Measurements from ENCODE around the gene OR2W1. TPM values are rescaled to one million over a fixed set of nuclear protein-coding genes. Genes with fewer than 3 reads are reported as not detected.

The OR2W1 gene
- total RNA-seq, 2 donors from 2014 or later: not detected

DNA sequence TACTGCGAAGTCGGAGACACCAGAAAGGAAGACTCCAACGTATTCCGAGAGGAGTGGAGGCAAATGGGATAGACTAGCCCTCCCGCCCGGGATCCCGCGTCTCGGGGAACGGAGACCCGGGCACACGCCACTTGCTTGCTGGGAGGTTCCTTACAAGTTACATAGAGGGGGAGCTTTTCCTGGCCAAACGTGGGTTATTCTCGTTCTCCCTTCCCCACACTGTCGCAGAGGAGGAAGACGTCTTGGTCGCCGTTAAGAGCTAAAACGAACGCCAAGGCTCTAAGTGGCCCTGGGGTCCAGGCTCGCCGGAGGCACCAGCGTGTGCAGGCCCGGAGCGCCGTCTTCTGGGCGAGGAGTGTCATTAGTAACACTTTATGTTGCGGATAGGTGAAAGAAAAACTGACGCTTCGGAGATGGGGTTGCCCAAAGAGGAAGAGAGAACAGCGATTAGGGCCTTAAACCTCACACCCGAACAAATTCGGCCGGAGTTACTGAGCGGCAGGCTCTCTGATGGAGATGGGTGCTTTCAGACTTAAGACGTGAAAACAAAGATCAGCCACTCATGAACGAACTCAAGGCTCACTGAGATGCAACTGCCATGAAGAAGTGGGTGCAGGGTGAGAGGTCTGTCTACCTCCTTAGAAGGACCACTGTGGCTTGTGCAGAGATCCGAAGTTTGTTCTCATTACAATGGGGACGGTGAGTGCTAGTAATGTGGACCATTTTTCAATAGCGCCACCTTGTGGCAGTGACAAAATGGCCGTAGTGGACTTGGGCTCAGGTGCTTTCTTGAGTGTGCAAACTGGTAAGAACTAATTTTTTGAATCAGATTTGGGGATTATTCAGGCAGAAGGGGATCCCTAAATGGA, 28.2 kb downstream of the OR2W1 start:
- peaks cover 16% of the 10 kb centered on the region for H3K4me1 Mint-ChIP-seq
- H3K36me3 Mint-ChIP-seq (ENCODE audit: low read depth): no peaks in the 10 kb centered on the region
- no peaks in the 10 kb centered on the region for H3K27me3 Mint-ChIP-seq
- H3K9me3 Mint-ChIP-seq: no peaks in the 10 kb centered on the region
- H3K27ac Mint-ChIP-seq: peak overlapping the region; percentile 85
- ATAC-seq (replicated peaks): peak; percentile 92
- peak overlapping the region; percentile 93 for H3K4me3 Mint-ChIP-seq

DNA sequence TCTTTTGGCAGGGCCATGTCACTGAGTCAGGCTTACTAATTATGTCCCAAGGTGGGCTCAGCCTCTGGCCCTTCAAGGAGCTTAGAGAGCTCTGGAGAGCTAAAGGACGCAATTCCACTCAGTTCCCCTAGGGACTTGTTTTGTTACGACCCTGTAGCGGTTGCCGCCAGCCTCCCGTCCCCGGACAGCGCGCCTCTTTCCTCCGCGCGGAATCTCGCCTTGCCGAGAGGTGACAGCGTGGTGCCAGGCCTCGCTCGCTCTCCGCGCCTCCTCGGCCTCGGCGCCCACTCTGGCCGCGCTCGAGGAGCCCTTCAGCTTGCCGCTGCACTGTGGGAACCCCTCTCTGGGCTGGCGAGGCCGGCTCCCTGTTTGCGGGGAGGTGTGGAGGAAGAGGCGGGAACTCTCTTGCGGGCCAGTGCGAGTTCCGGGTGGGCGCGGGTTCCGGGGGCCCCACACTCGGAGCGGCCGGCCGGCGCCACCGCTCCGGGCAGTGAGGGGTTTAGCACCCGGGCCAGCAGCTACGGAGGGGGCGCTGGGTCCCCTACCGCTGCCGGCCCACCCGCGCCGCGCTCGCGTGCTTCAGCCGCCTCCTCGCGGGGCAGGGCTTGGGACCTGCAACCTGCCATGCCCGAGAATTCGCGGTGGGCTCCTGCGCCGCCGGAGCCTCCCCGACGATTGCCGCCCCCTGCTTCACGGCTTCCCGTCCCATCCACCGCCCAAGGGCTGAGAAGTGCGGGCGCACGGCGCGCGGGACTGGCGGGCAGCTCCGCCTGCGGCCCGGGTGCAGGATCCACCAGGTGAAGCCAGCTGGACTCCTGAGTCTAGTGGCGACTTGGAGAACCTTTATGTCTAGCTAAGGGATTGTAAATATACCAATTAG, 30.0 kb downstream of the OR2W1 start:
- H3K4me1 Mint-ChIP-seq: peaks cover 21% of the 10 kb centered on the region
- ATAC-seq (replicated peaks): no peak
- H3K36me3 Mint-ChIP-seq (ENCODE audit: low read depth): no peaks in the 10 kb centered on the region
- peak overlapping the region; percentile 93 for H3K4me3 Mint-ChIP-seq
- H3K27ac Mint-ChIP-seq: no peak overlapping the region
- no peaks in the 10 kb centered on the region for H3K9me3 Mint-ChIP-seq
- no peaks in the 10 kb centered on the region for H3K27me3 Mint-ChIP-seq

DNA sequence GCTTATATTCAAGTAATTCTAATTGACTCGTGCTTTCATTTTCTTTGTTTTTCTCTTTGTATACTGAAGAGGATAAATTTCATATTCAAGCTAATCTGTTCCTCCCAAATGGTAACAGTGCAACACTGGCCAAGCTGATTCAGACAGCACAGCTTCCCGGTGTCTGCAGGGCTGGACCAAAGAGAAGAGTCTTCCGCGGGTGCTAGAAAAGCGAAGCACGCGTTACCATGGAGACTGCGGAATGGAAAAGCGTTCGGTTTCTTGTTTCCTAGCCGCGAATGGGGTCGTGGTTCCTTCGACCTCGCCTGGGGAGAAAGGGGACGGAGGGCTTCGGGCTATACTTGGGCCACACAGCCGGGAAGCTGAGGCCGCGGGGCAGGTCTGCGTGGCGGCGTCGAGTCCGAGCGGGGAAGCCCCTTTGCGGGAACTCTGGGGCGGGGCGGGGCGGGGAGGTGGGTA, 33.7 kb downstream of the OR2W1 start:
- Mint-ChIP-seq H3K9me3 (no peaks in the 10 kb centered on the region), H3K36me3 (ENCODE audit: low read depth) (no peaks in the 10 kb centered on the region), H3K27me3 (no peaks in the 10 kb centered on the region), H3K4me3 (peak overlapping the region; percentile 94), H3K4me1 (peaks cover 13% of the 10 kb centered on the region), H3K27ac (peak overlapping the region; percentile 91)
- ATAC-seq (replicated peaks): peak; percentile 85

DNA sequence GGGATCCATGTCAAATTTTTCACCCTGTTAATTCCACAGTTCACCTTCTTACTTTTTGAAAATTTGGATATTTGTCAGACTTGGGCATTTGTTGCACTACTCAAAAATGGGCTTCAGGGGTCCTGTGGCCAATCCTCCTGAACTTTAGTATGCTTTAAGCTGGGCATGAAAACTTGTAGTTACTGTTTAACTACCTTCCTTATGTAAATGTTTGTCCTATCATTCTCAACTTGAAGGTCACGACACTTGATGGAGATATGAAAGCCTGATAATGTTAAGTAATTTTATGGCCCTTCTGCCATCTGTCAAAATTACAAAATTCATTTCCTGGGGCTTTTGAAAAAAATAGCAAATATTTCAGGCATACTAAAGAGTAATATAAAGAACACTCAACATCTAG, 35.6 kb downstream of the OR2W1 start:
- no peak for ATAC-seq (replicated peaks)
- H3K9me3 Mint-ChIP-seq: peaks cover 7% of the 10 kb centered on the region
- H3K36me3 Mint-ChIP-seq (ENCODE audit: low read depth): no peaks in the 10 kb centered on the region
- no peak overlapping the region for H3K27ac Mint-ChIP-seq
- H3K4me3 Mint-ChIP-seq: no peak overlapping the region
- no peaks in the 10 kb centered on the region for H3K27me3 Mint-ChIP-seq
- peaks cover 10% of the 10 kb centered on the region for H3K4me1 Mint-ChIP-seq

DNA sequence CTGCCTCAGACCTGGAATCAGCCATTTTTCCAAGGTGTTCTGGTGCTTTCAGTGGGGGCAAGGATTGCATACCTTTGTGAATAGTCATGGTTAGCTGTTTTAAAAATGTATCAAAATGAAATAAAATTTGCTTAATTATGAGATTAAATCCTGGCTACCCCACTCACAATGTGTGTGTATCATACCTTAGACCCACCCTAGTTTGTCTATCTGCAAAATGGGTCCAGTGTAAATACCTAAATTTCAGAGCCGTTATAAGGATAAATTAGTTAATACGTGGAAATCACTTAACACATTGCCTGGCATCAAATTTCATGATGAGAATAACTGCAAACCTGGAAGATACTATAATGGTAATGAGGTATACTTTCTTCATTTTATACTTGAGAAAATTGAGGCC, 36.9 kb downstream of the OR2W1 start:
- Mint-ChIP-seq H3K4me1 (peaks cover 14% of the 10 kb centered on the region), H3K36me3 (ENCODE audit: low read depth) (no peaks in the 10 kb centered on the region), H3K4me3 (no peak overlapping the region), H3K9me3 (peaks cover 7% of the 10 kb centered on the region), H3K27ac (no peak overlapping the region), H3K27me3 (no peaks in the 10 kb centered on the region)
- no peak for ATAC-seq (replicated peaks)

DNA sequence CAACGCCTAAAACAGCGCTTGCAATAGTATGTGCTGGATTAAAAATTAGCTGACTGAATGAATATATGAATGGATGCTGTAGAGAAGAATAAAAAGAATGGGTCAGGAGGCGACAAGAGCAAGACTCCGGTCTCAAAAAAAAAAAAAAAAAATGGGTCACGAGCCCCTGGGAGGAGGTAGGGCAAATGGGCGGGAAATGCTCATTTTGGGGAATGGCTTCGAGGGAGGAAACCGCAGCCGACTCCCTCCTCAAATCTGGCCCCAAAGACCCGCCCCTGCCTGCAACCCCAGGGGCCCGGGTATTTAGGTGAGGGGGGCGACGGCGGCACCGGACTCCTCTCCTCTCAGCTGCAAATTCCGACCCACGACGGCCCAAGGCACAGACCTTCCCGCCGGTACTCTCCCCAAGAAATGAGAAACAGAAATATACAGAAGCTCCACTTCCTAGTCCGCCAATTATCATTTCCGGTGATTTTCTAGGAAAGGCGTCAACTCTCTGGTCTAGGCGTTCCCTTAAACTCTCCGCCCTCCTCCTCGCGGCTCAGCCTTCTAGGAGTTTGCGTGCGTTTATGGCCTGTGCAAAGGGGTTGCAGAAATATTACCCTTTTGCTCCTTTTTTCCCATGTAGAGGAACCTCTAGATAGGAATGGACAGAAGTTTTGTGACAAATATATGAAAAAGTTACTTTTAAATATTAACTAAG, 39.6 kb downstream of the OR2W1 start, which contains the start of gene ZNF311:
TSS of gene ZNF311 (minus strand) at position 133 of the 703 bp plus-strand sequence. CDS start 1,361 bp downstream, outside the sequence.
- peak; percentile 99 for ATAC-seq (replicated peaks)
- Mint-ChIP-seq H3K36me3 (ENCODE audit: low read depth) (no peaks in the 10 kb centered on the region), H3K9me3 (peaks cover 7% of the 10 kb centered on the region)

DNA sequence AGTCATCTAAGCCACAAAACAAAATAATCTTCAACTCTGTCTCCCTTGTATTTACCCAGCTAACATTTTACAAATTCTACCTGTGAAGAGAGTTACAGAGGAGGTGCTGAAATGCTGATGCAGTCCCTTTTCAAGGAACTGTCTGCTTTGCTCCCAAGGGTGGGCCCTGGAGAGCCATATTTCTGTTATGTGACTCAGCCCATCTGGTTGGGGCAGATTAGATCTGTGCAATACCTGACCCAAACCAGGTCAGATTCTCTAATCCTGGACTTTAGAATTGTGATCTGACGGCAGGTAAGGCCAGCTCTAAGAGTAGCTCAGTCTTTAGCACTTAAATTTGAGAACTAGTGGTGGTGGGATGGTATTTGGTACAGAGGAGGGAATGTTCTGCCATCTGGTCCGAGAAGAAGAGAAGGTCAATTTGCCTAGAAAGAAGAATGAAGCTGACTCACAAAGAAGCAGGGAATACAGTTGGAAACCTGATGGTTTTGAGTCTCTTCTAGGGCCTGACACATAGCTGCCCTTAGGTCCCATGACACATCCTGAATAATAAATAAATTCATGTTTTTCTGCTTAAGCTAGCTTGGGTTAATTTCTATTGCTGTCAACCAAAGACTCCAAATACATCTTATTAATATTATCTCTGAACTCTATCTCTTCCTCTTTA, 48.0 kb downstream of the OR2W1 start:
- H3K27me3 Mint-ChIP-seq: no peaks in the 10 kb centered on the region
- no peaks in the 10 kb centered on the region for H3K4me1 Mint-ChIP-seq
- ATAC-seq (replicated peaks): no peak
- H3K36me3 Mint-ChIP-seq (ENCODE audit: low read depth): no peaks in the 10 kb centered on the region
- H3K9me3 Mint-ChIP-seq: no peaks in the 10 kb centered on the region
- H3K4me3 Mint-ChIP-seq: no peak overlapping the region
- H3K27ac Mint-ChIP-seq: no peak overlapping the region

More for the DNA sequence above, 39.6 kb downstream of the OR2W1 start, which contains the start of gene ZNF311:
- H3K4me1 Mint-ChIP-seq: peaks cover 9% of the 10 kb centered on the region
- no peaks in the 10 kb centered on the region for H3K27me3 Mint-ChIP-seq
- H3K4me3 Mint-ChIP-seq: peak within 1 kb of the TSS; percentile 85
- H3K27ac Mint-ChIP-seq: peak within 1 kb of the TSS; percentile 78

DNA sequence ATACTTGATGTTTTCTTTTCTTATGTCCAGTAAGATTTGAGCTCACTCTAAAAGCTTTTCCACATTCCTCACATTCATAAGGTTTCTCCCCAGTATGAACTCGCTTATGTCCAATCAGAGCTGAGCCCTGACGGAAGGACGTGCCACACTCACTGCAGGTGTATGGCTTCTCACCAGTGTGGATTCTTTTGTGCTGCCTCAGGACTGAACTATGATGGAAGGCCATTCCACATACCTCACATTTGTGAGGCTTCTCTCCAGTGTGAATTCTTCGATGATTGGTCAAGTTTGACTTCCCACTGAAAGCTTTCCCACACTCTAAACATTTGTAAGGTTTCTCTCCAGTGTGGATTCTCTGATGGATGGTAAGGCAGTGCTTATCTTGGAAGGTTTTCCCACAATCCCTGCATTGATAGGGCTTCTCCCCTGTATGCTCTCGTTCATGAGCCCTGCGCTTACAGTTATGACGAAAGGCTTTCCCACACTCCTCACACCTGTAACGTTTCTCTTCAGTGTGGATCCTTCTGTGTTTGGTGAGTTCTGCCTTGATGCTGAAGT, 49.8 kb downstream of the OR2W1 start:
- no peak for ATAC-seq (replicated peaks)
- no peaks in the 10 kb centered on the region for H3K9me3 Mint-ChIP-seq

More for the DNA sequence above, 49.8 kb downstream of the OR2W1 start:
- Mint-ChIP-seq H3K27me3 (no peaks in the 10 kb centered on the region), H3K27ac (no peak overlapping the region), H3K36me3 (ENCODE audit: low read depth) (no peaks in the 10 kb centered on the region), H3K4me3 (no peak overlapping the region), H3K4me1 (no peaks in the 10 kb centered on the region)

Other genes with a start within 250 kb of the OR2W1 start
- gene TRIM27, start 121.2 kb downstream of the OR2W1 start, total RNA-seq: 10 to 100 TPM; 34.4 to 51.2 TPM
- gene ZNF311, start 39.9 kb downstream of the OR2W1 start, total RNA-seq: under 1 TPM; 0.35 to 0.71 TPM
- gene OR2B3, start 42.1 kb upstream of the OR2W1 start, total RNA-seq: not detected
- gene OR2J1, start 54.3 kb upstream of the OR2W1 start, total RNA-seq: not detected
- not detected for gene OR2J3, start 62.9 kb upstream of the OR2W1 start, total RNA-seq
- not detected for gene OR2J2, start 125.7 kb upstream of the OR2W1 start, total RNA-seq